ENCODE measurements around the gene LRMDA. TPM values are rescaled to one million over a fixed set of nuclear protein-coding genes. Genes with fewer than 3 reads are reported as not detected.

Gene LRMDA
- polyA plus RNA-seq, 2 of the 4 experiments (the other 2 are of a cell fraction) = 4.6 to 5.2 TPM

GRCh38 chr10:76168437-76168836, 737.0 kb downstream of the LRMDA start:
- Histone ChIP-seq H3K4me1 (no peaks in the 10 kb centered on the region), H3K4me2 (no peak overlapping the region), H3K27ac (no peak overlapping the region), H3K9me3 (0 out of 3 replicates have a peak, but pooled peaks cover 6% of the 10 kb centered on the region), H3K4me3 (no peak overlapping the region)
- ChIA-PET POLR2A (no interaction called here), CTCF (interaction anchor here (0.6 kb wide), 1 partner anchor 14 kb away, joined by 3 read pairs; no protein-coding TSS in a partner anchor)
- DNase-seq (ENCODE audit: low read depth in 1 of 2, low spot score in 1 of 2) (no peak), FAIRE-seq (no peak), ATAC-seq (no peak)
- TF ChIP-seq, protein P1, sequence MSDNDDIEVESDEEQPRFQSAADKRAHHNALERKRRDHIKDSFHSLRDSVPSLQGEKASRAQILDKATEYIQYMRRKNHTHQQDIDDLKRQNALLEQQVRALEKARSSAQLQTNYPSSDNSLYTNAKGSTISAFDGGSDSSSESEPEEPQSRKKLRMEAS (IDR thresholded peaks at IDR 0.05) = no peak
- TF ChIP-seq KDM5A (IDR thresholded peaks at IDR 0.05) = no peak
- no peak for TF ChIP-seq CBX2 (IDR thresholded peaks at IDR 0.05; ENCODE audit: borderline replicate concordance, low read depth)
- WGBS (ENCODE audit: missing lambda C conversion rate) = 13% methylated on average over 1 of the region's 1 CpG

GRCh38 chr10:76169246-76169645, 737.8 kb downstream of the LRMDA start:
- ATAC-seq = no peak
- H3K27ac ChIP-seq = no peak overlapping the region

DNA sequence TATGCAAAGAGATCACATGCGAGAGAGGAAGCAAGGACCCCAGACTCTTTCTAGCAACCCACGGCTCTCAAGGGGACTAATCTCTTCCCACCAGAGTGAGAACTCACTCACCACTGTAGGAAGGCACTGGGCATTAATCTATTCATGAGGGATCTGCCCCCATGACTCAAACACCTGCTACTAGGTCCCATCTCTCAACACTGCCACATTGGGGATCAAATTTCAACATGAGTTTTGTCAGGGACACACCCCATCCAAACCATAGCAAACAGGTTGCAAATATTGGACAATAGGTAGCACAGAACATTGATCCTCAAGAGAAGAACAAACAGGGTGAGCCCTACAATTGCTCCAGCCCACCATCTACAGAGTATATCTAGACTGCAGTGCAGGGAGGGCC, 740.6 kb downstream of the LRMDA start:
- TF ChIP-seq HMGXB4 (CRISPR knock-in tag; IDR thresholded peaks at IDR 0.05; ENCODE audit: borderline replicate concordance) = no peak
- TF ChIP-seq, protein P2, sequence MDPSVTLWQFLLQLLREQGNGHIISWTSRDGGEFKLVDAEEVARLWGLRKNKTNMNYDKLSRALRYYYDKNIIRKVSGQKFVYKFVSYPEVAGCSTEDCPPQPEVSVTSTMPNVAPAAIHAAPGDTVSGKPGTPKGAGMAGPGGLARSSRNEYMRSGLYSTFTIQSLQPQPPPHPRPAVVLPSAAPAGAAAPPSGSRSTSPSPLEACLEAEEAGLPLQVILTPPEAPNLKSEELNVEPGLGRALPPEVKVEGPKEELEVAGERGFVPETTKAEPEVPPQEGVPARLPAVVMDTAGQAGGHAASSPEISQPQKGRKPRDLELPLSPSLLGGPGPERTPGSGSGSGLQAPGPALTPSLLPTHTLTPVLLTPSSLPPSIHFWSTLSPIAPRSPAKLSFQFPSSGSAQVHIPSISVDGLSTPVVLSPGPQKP (IDR thresholded peaks at IDR 0.05; ENCODE audit: low read depth, low read length) = no peak
- TF ChIP-seq HOXB5 (CRISPR knock-in tag; IDR thresholded peaks at IDR 0.05) = no peak
- TF ChIP-seq EHMT2 (IDR thresholded peaks at IDR 0.05; ENCODE audit: low read depth) = no peak
- TF ChIP-seq CHD2 (IDR thresholded peaks at IDR 0.05; ENCODE audit: low read length, partially characterized antibody) = no peak
- TF ChIP-seq CBX8 (IDR thresholded peaks at IDR 0.05) = no peak
- TF ChIP-seq, protein P3, sequence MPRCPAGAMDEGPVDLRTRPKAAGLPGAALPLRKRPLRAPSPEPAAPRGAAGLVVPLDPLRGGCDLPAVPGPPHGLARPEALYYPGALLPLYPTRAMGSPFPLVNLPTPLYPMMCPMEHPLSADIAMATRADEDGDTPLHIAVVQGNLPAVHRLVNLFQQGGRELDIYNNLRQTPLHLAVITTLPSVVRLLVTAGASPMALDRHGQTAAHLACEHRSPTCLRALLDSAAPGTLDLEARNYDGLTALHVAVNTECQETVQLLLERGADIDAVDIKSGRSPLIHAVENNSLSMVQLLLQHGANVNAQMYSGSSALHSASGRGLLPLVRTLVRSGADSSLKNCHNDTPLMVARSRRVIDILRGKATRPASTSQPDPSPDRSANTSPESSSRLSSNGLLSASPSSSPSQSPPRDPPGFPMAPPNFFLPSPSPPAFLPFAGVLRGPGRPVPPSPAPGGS (IDR thresholded peaks at IDR 0.05) = no peak
- TF ChIP-seq, protein P1 (IDR thresholded peaks at IDR 0.05) = no peak
- TF ChIP-seq HDAC2 (IDR thresholded peaks at IDR 0.05) = no peak
- TF ChIP-seq BHLHE40 (IDR thresholded peaks at IDR 0.05; ENCODE audit: low read depth, low read length) = no peak
- TF ChIP-seq SMC3 (IDR thresholded peaks at IDR 0.05) = no peak
- TF ChIP-seq POLR2AphosphoS2 (conservative IDR thresholded peaks at IDR 0.05; ENCODE audit: low read length) = no peak
- WGBS (ENCODE audit: missing lambda C conversion rate) = 47% methylated on average over 2 of the region's 2 CpGs
- no peak for DNase-seq (ENCODE audit: low read depth in 1 of 2, low spot score in 1 of 2)
- Histone ChIP-seq H3K9me3 (no peaks in the 10 kb centered on the region), H3K4me1 (no peaks in the 10 kb centered on the region), H3K4me2 (no peak overlapping the region), H3K27ac (no peak overlapping the region), H3K4me3 (no peak overlapping the region)
- no peak for FAIRE-seq
- ATAC-seq = no peak
- POLR2A ChIA-PET = no interaction called here
- CTCF ChIA-PET = no interaction called here

More at GRCh38 chr10:76169246-76169645, 737.8 kb downstream of the LRMDA start:
- H3K4me1 ChIP-seq = no peaks in the 10 kb centered on the region
- FAIRE-seq (no peak), DNase-seq (ENCODE audit: low read depth in 1 of 2, low spot score in 1 of 2) (no peak)
- 0 out of 3 replicates have a peak, but pooled peaks cover 6% of the 10 kb centered on the region for H3K9me3 ChIP-seq
- 7% methylated on average over 2 of the region's 2 CpGs for WGBS (ENCODE audit: missing lambda C conversion rate)
- H3K4me2 ChIP-seq = no peak overlapping the region
- ChIA-PET POLR2A (no interaction called here), CTCF (no interaction called here)
- no peak for TF ChIP-seq CBX2 (IDR thresholded peaks at IDR 0.05; ENCODE audit: borderline replicate concordance, low read depth)
- TF ChIP-seq HES2 (IDR thresholded peaks at IDR 0.05) = no peak
- TF ChIP-seq CHD2 (IDR thresholded peaks at IDR 0.05; ENCODE audit: low read length, partially characterized antibody) = no peak
- TF ChIP-seq NPAS2 (CRISPR knock-in tag; IDR thresholded peaks at IDR 0.05; ENCODE audit: borderline replicate concordance) = no peak
- TF ChIP-seq ESRRA (IDR thresholded peaks at IDR 0.05; ENCODE audit: borderline replicate concordance, low read length) = no peak
- no peak for TF ChIP-seq TFCP2L1 (CRISPR knock-in tag; IDR thresholded peaks at IDR 0.05)
- TF ChIP-seq CEBPB (IDR thresholded peaks at IDR 0.05) = no peak
- TF ChIP-seq, protein P3 (IDR thresholded peaks at IDR 0.05) = no peak
- no peak for TF ChIP-seq RARB (CRISPR knock-in tag; IDR thresholded peaks at IDR 0.05)
- no peak for TF ChIP-seq PHF8 (IDR thresholded peaks at IDR 0.05; ENCODE audit: borderline replicate concordance, low read depth)
- TF ChIP-seq ZNF302 (CRISPR knock-in tag; IDR thresholded peaks at IDR 0.05) = no peak
- no peak for TF ChIP-seq FOSL2 (IDR thresholded peaks at IDR 0.05)
- TF ChIP-seq FOSL2 (CRISPR knock-in tag; IDR thresholded peaks at IDR 0.05) = no peak
- TF ChIP-seq ZC3H11A (IDR thresholded peaks at IDR 0.05) = no peak
- TF ChIP-seq BHLHE40 (IDR thresholded peaks at IDR 0.05; ENCODE audit: low read depth, low read length) = no peak
- TF ChIP-seq CHD4 (IDR thresholded peaks at IDR 0.05; ENCODE audit: borderline replicate concordance) = no peak
- no peak for TF ChIP-seq EP300 (IDR thresholded peaks at IDR 0.05)
- no peak for TF ChIP-seq MAZ (IDR thresholded peaks at IDR 0.05; ENCODE audit: borderline replicate concordance, low read depth, low read length)
- H3K4me3 ChIP-seq = no peak overlapping the region

Measured in A549 (cell line).